Measurements from ENCODE around the gene KIF3B. TPM values are rescaled to one million over a fixed set of nuclear protein-coding genes. Genes with fewer than 3 reads are reported as not detected.

The KIF3B gene
- total and polyA plus RNA-seq, 2 of the 13 experiments (the other 11 are each of a cell fraction or from before 2014, with no cell fraction given): 23.6 to 28.8 TPM

GRCh38 chr20:32289661-32290431 lies 12.4 kb downstream of the KIF3B start (continued):
- TF ChIP-seq ZBTB14 (CRISPR knock-in tag; IDR thresholded peaks at IDR 0.05) (no peak), ATF7-NPFF (CRISPR knock-in tag; IDR thresholded peaks at IDR 0.05; ENCODE audit: low read depth) (no peak; the same call in none of the 2 replicates), DPF2 (CRISPR knock-in tag; IDR thresholded peaks at IDR 0.05; ENCODE audit: borderline replicate concordance, low read depth) (peak; percentile 70), NCOA5 (CRISPR knock-in tag; IDR thresholded peaks at IDR 0.05) (no peak), CEBPB (IDR thresholded peaks at IDR 0.05; ENCODE audit: borderline replicate concordance, low read depth, low read length) (peak; percentile 65), ZNF549 (CRISPR knock-in tag; IDR thresholded peaks at IDR 0.05) (no peak), ZNF335 (CRISPR knock-in tag; IDR thresholded peaks at IDR 0.05) (peak; percentile 61; the same call in 1 of the 2 replicates), ASH2L (IDR thresholded peaks at IDR 0.05; ENCODE audit: insufficient read length, low read depth, low read length) (peak; percentile 99), RBM39 (IDR thresholded peaks at IDR 0.05; ENCODE audit: low read depth, low read length, poor library complexity, severe bottlenecking) (no peak), NKX3-1 (CRISPR knock-in tag; IDR thresholded peaks at IDR 0.05) (peak; percentile 55; the same call in 1 of the 2 replicates), SP4 (CRISPR knock-in tag; IDR thresholded peaks at IDR 0.05) (peak; percentile 36; the same call in 1 of the 2 replicates), ZNF746 (CRISPR knock-in tag; IDR thresholded peaks at IDR 0.05) (no peak; the same call in 1 of the 2 replicates), MIXL1 (CRISPR knock-in tag; IDR thresholded peaks at IDR 0.05) (peak; percentile 99), SIX4 (CRISPR knock-in tag; IDR thresholded peaks at IDR 0.05) (peak; percentile 97), MEIS2 (CRISPR knock-in tag; IDR thresholded peaks at IDR 0.05) (peak; percentile 77), ZNF652 (CRISPR knock-in tag; IDR thresholded peaks at IDR 0.05; ENCODE audit: borderline replicate concordance, low read depth) (peak; percentile 62; the same call in 1 of the 2 replicates), ZNF563 (CRISPR knock-in tag; IDR thresholded peaks at IDR 0.05) (no peak), HNRNPL (IDR thresholded peaks at IDR 0.05; ENCODE audit: low read depth, low read length) (peak; percentile 74; the same call in 1 of the 2 replicates), BHLHE40 (IDR thresholded peaks at IDR 0.05; ENCODE audit: low read length) (peak; percentile 53; the same call in 1 of the 2 replicates), NAIF1 (CRISPR knock-in tag; IDR thresholded peaks at IDR 0.05; ENCODE audit: borderline replicate concordance) (peak; percentile 92), NFKB2 (CRISPR knock-in tag; IDR thresholded peaks at IDR 0.05; ENCODE audit: borderline replicate concordance) (no peak), DDIT3 (CRISPR knock-in tag; IDR thresholded peaks at IDR 0.05) (no peak; the same call in 1 of the 2 replicates), ZNF280B (CRISPR knock-in tag; IDR thresholded peaks at IDR 0.05; ENCODE audit: borderline replicate concordance) (no peak), JUN (CRISPR knock-in tag; IDR thresholded peaks at IDR 0.05) (peak; percentile 73; the same call in 1 of the 2 replicates), SATB2 (CRISPR knock-in tag; IDR thresholded peaks at IDR 0.05) (no peak), REL (CRISPR knock-in tag; conservative IDR thresholded peaks at IDR 0.05) (no peak)
- TF ChIP-seq, protein P1, sequence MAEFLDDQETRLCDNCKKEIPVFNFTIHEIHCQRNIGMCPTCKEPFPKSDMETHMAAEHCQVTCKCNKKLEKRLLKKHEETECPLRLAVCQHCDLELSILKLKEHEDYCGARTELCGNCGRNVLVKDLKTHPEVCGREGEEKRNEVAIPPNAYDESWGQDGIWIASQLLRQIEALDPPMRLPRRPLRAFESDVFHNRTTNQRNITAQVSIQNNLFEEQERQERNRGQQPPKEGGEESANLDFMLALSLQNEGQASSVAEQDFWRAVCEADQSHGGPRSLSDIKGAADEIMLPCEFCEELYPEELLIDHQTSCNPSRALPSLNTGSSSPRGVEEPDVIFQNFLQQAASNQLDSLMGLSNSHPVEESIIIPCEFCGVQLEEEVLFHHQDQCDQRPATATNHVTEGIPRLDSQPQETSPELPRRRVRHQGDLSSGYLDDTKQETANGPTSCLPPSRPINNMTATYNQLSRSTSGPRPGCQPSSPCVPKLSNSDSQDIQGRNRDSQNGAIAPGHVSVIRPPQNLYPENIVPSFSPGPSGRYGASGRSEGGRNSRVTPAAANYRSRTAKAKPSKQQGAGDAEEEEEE (CRISPR knock-in tag; IDR thresholded peaks at IDR 0.05; ENCODE audit: borderline replicate concordance): peak; percentile 53; the same call in 1 of the 2 replicates
